HCT116 (cell line): ENCODE results near the gene INKA1. TPM values are rescaled to one million over a fixed set of nuclear protein-coding genes. Genes with fewer than 3 reads are reported as not detected.
A peak's percentile ranks its signal among the peaks of the same experiment; 100 is the strongest.

ENCODE experiments used
- ATAC-seq: fragments of 200-7000 bp; cut with Tn5 transposase; 2 replicates; pipeline ENCODE4 v1.9.1; 2020; ENCODE audit warnings: mild to moderate bottlenecking, moderate library complexity
- BruUV-seq: library from RNA; stranded (reverse); fragments of 400-500 nt; replicated peaks from 2 replicates; lab custom pipeline; 2021; lab: Mats Ljungman, UMichigan
- CTCF ChIA-PET: fragments of 300-600 bp; sonication (Branson Sonifier 250); formaldehyde crosslinking; loops from one replicate; lab custom pipeline; 2021; ENCODE audit warnings: antibody characterized with exemption; lab: Charles Lee
- POLR2A ChIA-PET: fragments of 300-600, 350-600 bp; sonication (Branson Sonifier 250); formaldehyde crosslinking; loops from one replicate; lab custom pipeline; 2021; ENCODE audit warnings: antibody characterized with exemption; lab: Charles Lee
- RAD21 ChIA-PET, 2 experiments: fragments of 300-600 bp; sonication (Branson Sonifier 250); formaldehyde crosslinking; loops; one replicate each; lab custom pipeline; 2023; ENCODE audit warnings: low total read pairs in 2 of 2; ENCODE audit not compliant: uncharacterized antibody in 2 of 2, unreplicated experiment in 2 of 2, low non-redundant PET in 1 of 2; lab: Charles Lee
- DNase-seq: peaks from one replicate; pipeline ENCODE4 v3.0.0-alpha.2; 2010; ENCODE audit warnings: low read depth, low spot score
- H2AFZ ChIP-seq: fragments of 200-600 bp; shearing (Covaris generic), sonication (generic); 2 replicates; pipeline ENCODE4 v1.6.1; 2017; ENCODE audit warnings: low read depth, mixed run types, mixed read lengths, antibody characterized with exemption, low read length; ENCODE audit not compliant: poor library complexity, severe bottlenecking
- H3K27ac ChIP-seq: 2 replicates; pipeline ENCODE4 v1.5.1; 2012; ENCODE audit warnings: low read depth, low read length
- H3K27me3 ChIP-seq: fragments of 200-600 bp; sonication (generic); 2 replicates; pipeline ENCODE4 v1.6.1; 2016; ENCODE audit warnings: mixed run types, low read length, mixed read lengths; ENCODE audit not compliant: insufficient read depth
- H3K36me3 ChIP-seq, 2 experiments: fragments of 200-500 bp in 1 of 2; fragments of 200-600 bp in 1 of 2; sonication (Bioruptor generic) in 1 of 2; sonication (generic) in 1 of 2; 2 replicates each; pipeline versions ENCODE4 v1.5.1 to v1.6.1; 2014 to 2016; ENCODE audit warnings: low read length in 2 of 2, inconsistent platforms in 1 of 2, mixed read lengths in 1 of 2, mixed run types in 1 of 2; ENCODE audit not compliant: insufficient read depth in 2 of 2, control insufficient read depth in 1 of 2
- H3K4me1 ChIP-seq, 2 experiments: fragments of 200-600 bp in 1 of 2; sonication (generic) in 1 of 2; 2 replicates each; pipeline versions ENCODE4 v1.5.1 to v1.6.1; 2012 to 2017; ENCODE audit warnings: low read length in 2 of 2, inconsistent platforms in 1 of 2, mild to moderate bottlenecking in 1 of 2, mixed read lengths in 1 of 2, mixed run types in 1 of 2, moderate library complexity in 1 of 2; ENCODE audit not compliant: insufficient read depth in 2 of 2, control insufficient read depth in 1 of 2
- H3K4me2 ChIP-seq: fragments of 200-600 bp; sonication (generic); 2 replicates; pipeline ENCODE4 v1.6.1; 2017; ENCODE audit warnings: mixed run types, low read length, mixed read lengths
- H3K4me3 ChIP-seq, 2 experiments: fragments of 200-600 bp in 1 of 2; sonication (generic) in 1 of 2; replicated peaks in 1 of 2; 2 replicates each; pipeline ENCODE4 v1.5.1; 2011 to 2016; ENCODE audit warnings: low read length in 2 of 2, control low read depth in 1 of 2, low read depth in 1 of 2, mild to moderate bottlenecking in 1 of 2, mixed read lengths in 1 of 2, mixed run types in 1 of 2
- H3K79me2 ChIP-seq: fragments of 200-600 bp; sonication (generic); 2 replicates; pipeline ENCODE4 v1.6.1; 2017; ENCODE audit warnings: mild to moderate bottlenecking, mixed run types, low read length, moderate library complexity, mixed read lengths; ENCODE audit not compliant: insufficient read depth
- H3K9ac ChIP-seq: fragments of 200-600 bp; sonication (generic); 2 replicates; pipeline ENCODE4 v1.6.1; 2016; ENCODE audit warnings: low read length, mixed read lengths
- H3K9me2 ChIP-seq: fragments of 200-600 bp; sonication (generic), shearing (Covaris generic); 2 replicates; pipeline ENCODE4 v1.6.1; 2017; ENCODE audit warnings: mixed run types, mild to moderate bottlenecking, moderate library complexity; ENCODE audit not compliant: insufficient read depth
- H3K9me3 ChIP-seq, 2 experiments: fragments of 200-500 bp in 1 of 2; fragments of 200-600 bp in 1 of 2; sonication (Bioruptor generic) in 1 of 2; sonication (generic) in 1 of 2; 2 replicates each; pipeline ENCODE4 v1.6.1; 2014 to 2017; ENCODE audit warnings: low read length in 2 of 2, mixed read lengths in 2 of 2, inconsistent platforms in 1 of 2, low read depth in 1 of 2, mild to moderate bottlenecking in 1 of 2, mixed run types in 1 of 2, moderate library complexity in 1 of 2; ENCODE audit not compliant: control insufficient read depth in 1 of 2, insufficient read depth in 1 of 2
- H4K20me1 ChIP-seq: fragments of 200-600 bp; sonication (generic), shearing (Covaris generic); 2 replicates; pipeline ENCODE4 v1.6.1; 2017; ENCODE audit warnings: mixed run types, mild to moderate bottlenecking, moderate library complexity; ENCODE audit not compliant: insufficient read depth
- EGR1 ChIP-seq: IDR thresholded peaks from 2 replicates; pipeline ENCODE4 v1.6.1; 2012; ENCODE audit warnings: low read depth
- ELF1 ChIP-seq: IDR thresholded peaks from 2 replicates; pipeline ENCODE4 v1.6.1; 2012; ENCODE audit warnings: low read depth, borderline replicate concordance
- EZH2 ChIP-seq: fragments of 200-600 bp; sonication (generic); IDR thresholded peaks from 2 replicates; pipeline ENCODE4 v1.6.1; 2017; ENCODE audit warnings: antibody characterized with exemption, mixed run types
- POLR2A ChIP-seq: IDR thresholded peaks from 2 replicates; pipeline ENCODE4 v1.7.0; 2011; ENCODE audit warnings: borderline replicate concordance; ENCODE audit not compliant: insufficient read depth, insufficient read length; ENCODE audit errors: extremely low read depth
- POLR2AphosphoS5 ChIP-seq: IDR thresholded peaks from 2 replicates; pipeline ENCODE4 v1.6.1; 2011; ENCODE audit warnings: mild to moderate bottlenecking, low read depth, low read length, moderate library complexity
- REST ChIP-seq: IDR thresholded peaks from 2 replicates; pipeline ENCODE4 v1.6.1; 2012; ENCODE audit warnings: low read depth
- SIN3A ChIP-seq: IDR thresholded peaks from 2 replicates; pipeline ENCODE4 v1.6.1; 2012; ENCODE audit warnings: low read depth
- SP1 ChIP-seq: IDR thresholded peaks from 2 replicates; pipeline ENCODE4 v1.6.1; 2012; ENCODE audit warnings: low read depth
- SRF ChIP-seq: IDR thresholded peaks from 2 replicates; pipeline ENCODE4 v1.6.1; 2012; ENCODE audit warnings: low read depth
- TCF7L2 ChIP-seq: IDR thresholded peaks from 2 replicates; pipeline ENCODE4 v1.7.0; 2011; ENCODE audit warnings: borderline replicate concordance, inconsistent platforms; ENCODE audit not compliant: insufficient read depth, insufficient read length; ENCODE audit errors: extremely low read depth
- YY1 ChIP-seq: IDR thresholded peaks from 2 replicates; pipeline ENCODE4 v1.6.1; 2011; ENCODE audit warnings: low read length, low read depth, moderate library complexity, mild to moderate bottlenecking; ENCODE audit not compliant: insufficient replicate concordance; ENCODE audit errors: extremely low read depth
- ZFX ChIP-seq: fragments of 450-650 bp; IDR thresholded peaks from 2 replicates; pipeline ENCODE4 v1.6.1; 2017
- intact Hi-C: fragments of 100-400 bp; cut with micrococcal nuclease; formaldehyde crosslinking; loops from 2 replicates; pipeline ENCODE4 v1.10.0; 2022
- total RNA-seq: library from RNA; stranded (reverse); gene quantifications from one replicate; pipeline ENCODE4 v1.2.1, GENCODE V29; 2021; ENCODE audit not compliant: unreplicated experiment
- TF ChIP-seq, protein P1 (sequence below), 3 experiments: fragments of 200-600 bp in 1 of 3; sonication (generic) in 1 of 3; IDR thresholded peaks in 2 of 3; conservative IDR thresholded peaks in 1 of 3; 2 replicates each; pipeline ENCODE4 v1.5.1; 2012 to 2017; ENCODE audit warnings: low read depth in 2 of 3, low read length in 2 of 3, antibody characterized with exemption in 1 of 3, borderline replicate concordance in 1 of 3, control low read depth in 1 of 3, mild to moderate bottlenecking in 1 of 3, mixed read lengths in 1 of 3, mixed run types in 1 of 3, moderate library complexity in 1 of 3; ENCODE audit not compliant: insufficient read depth in 1 of 3
- TF ChIP-seq, protein P2 (sequence below): IDR thresholded peaks from 2 replicates; pipeline ENCODE4 v1.6.1; 2012

INKA1 gene
- total RNA-seq, 1 experiment from 2014 or later, result 1.6 TPM

DNA sequence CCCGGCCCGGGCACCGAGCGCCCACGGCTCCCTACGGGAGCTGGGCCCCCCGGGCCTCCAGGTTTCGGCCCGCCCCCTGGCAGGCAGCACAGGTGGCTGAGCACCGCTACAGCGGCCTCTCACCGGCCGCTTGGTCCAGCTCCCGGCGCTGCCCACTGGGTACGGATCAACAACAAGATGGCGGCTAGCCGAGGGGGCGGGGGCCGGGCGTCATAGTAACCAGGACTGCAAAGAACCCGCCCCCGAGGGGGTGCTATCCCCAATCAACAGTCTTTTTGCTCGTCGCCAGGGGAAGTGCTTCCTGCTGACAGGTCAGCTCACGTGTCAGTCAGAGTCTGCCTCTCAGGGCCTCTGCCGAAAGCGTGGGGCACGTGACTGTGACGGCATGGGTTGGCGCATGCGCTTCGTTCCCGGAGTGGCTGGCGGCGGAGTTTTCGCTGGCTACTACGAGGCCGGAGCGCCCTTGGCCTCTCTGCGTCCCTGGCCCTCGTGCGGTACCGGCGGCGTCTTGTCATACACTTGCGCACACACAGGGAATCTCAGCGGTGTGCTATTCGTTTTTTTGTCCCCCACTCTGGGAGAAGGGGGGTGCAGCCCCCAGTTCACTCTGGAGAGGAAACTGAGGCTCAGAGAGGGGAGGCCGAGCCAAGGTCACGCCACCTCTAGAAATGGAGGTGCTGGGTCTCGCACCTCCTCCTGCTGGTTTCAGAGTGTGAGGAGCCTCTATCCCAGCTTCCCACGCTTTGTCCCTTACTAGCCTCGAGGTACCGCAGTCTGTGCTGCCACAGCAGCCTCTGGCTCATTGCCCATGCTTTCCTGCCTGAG lies 16.5 kb upstream of the INKA1 start, which contains the start of gene IP6K1:
IP6K1 (minus strand) TSS at position 186 of the 825 bp plus-strand sequence. CDS start 38,502 bp downstream, outside the sequence.
- Histone ChIP-seq H3K79me2 (peaks cover 47% of the 10 kb centered on the region), H3K4me2 (peak within 1 kb of the TSS; percentile 97), H3K27ac (peak within 1 kb of the TSS; percentile 73), H3K36me3 (peaks cover 3 to 4% of the 10 kb centered on the region in 2 experiments; a peak in 2 of 4 replicates), H3K4me3 (peak within 1 kb of the TSS; percentile 54 to 90), H4K20me1 (no peaks in the 10 kb centered on the region), H3K9ac (peak within 1 kb of the TSS; percentile 89), H3K9me3 (no peaks in the 10 kb centered on the region), H3K4me1 (peaks cover 7 to 18% of the 10 kb centered on the region in 2 experiments; a peak in 3 of 4 replicates), H3K9me2 (no peaks in the 10 kb centered on the region), H3K27me3 (no peaks in the 10 kb centered on the region), H2AFZ (no peak within 1 kb of the TSS)
- no TSS peak for BruUV-seq
- ATAC-seq (peak; percentile 99), DNase-seq (peak; percentile 99)
- ChIA-PET POLR2A (interaction anchor here (0.6 to 1.1 kb wide), 3 partner anchors 9 to 16 kb away, joined by 3 to 4 read pairs (median 4); no protein-coding TSS in a partner anchor), CTCF (interaction anchor here (0.8 to 2.9 kb wide), 2 partner anchors 16 to 83 kb away, joined by 3 to 15 read pairs; partner anchors contain the start of gene INKA1), RAD21 (no interaction called here)
- TF ChIP-seq EZH2 (no peak), TCF7L2 (peak; percentile 69), EGR1 (peak; percentile 83), POLR2AphosphoS5 (peak; percentile 92), POLR2A (peak; percentile 94), SIN3A (no peak; the same call in 1 of the 2 replicates), ELF1 (no peak), SRF (no peak), ZFX (peak; percentile 75; the same call in 1 of the 2 replicates), SP1 (peak; percentile 98), REST (no peak), YY1 (peak; percentile 95)
- TF ChIP-seq, protein P1, sequence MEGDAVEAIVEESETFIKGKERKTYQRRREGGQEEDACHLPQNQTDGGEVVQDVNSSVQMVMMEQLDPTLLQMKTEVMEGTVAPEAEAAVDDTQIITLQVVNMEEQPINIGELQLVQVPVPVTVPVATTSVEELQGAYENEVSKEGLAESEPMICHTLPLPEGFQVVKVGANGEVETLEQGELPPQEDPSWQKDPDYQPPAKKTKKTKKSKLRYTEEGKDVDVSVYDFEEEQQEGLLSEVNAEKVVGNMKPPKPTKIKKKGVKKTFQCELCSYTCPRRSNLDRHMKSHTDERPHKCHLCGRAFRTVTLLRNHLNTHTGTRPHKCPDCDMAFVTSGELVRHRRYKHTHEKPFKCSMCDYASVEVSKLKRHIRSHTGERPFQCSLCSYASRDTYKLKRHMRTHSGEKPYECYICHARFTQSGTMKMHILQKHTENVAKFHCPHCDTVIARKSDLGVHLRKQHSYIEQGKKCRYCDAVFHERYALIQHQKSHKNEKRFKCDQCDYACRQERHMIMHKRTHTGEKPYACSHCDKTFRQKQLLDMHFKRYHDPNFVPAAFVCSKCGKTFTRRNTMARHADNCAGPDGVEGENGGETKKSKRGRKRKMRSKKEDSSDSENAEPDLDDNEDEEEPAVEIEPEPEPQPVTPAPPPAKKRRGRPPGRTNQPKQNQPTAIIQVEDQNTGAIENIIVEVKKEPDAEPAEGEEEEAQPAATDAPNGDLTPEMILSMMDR (IDR thresholded peaks at IDR 0.05 in 2 of 3, conservative IDR thresholded peaks at IDR 0.05 in 1 of 3; ENCODE audit: borderline replicate concordance in 1 of 3, insufficient read depth in 1 of 3, low read depth in 2 of 3, low read length in 2 of 3), result no peak
- TF ChIP-seq, protein P2, sequence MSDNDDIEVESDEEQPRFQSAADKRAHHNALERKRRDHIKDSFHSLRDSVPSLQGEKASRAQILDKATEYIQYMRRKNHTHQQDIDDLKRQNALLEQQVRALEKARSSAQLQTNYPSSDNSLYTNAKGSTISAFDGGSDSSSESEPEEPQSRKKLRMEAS, result peak; percentile 97
- intact Hi-C loops, result loop anchor here (1.0 kb wide), 1 partner anchor 31 kb away; no protein-coding TSS in a partner anchor
